Activated CD4-positive, alpha-beta T cell treated with anti-CD3 and anti-CD28 coated beads for 4 hours (primary cell): Measurements from ENCODE around the gene RAB26.

ENCODE experiments used
- DNase-seq, 2 donors: peaks; one replicate each; pipeline ENCODE4 v3.0.0-alpha.2; 2020

The RAB26 gene

GRCh38 chr16:2163211-2163881 is 14.9 kb downstream of the RAB26 start:
- no peak for DNase-seq

DNA sequence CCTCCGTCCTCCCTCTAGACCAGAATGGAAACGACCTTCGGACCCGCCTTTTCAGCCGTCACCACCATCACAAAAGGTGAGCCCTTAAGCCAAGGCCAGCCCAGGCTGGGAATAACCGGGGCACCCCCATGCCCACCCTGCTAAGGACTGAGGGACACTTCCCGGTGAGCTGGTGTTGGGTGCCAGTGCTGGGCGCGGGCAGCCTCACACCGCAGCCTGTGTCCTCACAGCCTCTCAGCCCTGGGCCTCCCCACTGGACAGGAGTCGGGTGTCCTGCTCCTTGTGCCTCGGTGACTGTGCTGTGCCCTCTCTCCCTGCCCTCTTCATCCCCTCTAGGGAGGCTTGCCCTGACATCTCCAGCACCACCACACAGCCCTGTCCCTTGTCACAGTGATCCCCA is 17.4 kb downstream of the RAB26 start:
- no peak for DNase-seq

DNA sequence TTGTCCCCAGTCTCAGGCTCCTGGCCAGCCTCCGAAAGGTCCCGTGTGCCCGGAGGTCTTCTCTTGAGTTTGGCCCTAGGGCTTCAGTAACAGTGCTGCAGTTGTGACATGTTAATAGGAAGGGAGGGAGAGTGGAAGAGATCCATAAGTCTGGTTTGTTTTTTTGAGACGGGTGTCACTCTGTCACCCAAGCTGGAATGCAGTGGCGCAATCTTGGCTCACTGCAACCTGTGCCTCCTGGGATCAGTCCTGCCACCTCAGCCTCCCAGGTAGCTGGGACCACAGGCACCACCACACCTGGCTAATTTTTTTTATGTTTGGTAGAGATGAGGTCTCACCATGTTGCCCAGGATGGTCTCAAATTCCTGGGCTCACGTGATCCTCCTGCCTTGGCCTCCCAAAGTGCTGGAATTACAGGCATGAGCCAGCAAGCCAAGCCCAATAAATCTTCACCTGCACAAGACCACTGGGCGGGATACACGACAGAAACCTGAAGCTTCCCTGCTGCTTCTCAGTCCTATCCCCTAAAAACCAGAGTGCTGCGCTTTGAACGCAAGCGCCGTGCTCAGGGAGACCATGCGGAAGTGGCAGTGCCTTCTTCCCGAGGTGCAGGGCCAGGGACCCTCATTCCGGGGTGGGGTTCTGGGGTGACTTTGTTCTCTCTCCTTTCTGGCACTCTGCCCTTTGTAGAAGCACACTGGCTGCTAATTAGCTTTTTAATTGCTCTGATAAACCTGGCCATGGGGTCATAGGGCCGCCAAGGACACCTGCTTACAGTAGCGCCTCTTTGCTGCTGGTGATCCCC is 18.0 kb downstream of the RAB26 start:
- DNase-seq, result no peak

DNA sequence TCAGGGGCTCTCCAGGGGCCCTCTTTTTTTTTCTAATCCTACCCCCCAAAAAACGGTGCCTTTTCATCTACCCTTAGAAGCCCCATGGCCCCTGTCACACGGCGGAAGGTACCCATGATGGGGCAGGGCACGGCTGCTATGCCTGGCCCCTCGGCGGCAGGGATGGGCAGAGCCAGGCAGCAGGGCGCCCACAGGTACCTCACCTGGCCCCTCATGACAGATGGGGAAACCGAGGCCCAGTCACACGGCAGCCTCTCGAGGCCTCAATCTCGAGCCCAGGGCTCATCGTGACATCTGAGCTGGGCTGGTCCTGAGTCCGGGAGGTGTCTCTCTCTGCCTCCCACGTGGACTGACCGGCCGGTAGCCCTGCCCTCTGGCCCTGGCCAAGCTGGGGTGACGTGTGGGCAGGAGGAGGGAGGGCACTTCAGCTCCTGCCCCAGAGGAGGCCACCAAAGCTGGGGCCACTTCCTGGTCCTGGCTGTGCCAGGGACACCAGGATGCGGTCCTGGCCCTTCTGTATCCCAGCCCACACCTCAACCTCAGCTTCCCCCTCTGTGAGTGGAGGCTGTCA is 18.7 kb downstream of the RAB26 start:
- no peak for DNase-seq

- DNase-seq, result no peak
These were observed 21.7 kb downstream of the RAB26 start for GRCh38 chr16:2170080-2170479.

DNA sequence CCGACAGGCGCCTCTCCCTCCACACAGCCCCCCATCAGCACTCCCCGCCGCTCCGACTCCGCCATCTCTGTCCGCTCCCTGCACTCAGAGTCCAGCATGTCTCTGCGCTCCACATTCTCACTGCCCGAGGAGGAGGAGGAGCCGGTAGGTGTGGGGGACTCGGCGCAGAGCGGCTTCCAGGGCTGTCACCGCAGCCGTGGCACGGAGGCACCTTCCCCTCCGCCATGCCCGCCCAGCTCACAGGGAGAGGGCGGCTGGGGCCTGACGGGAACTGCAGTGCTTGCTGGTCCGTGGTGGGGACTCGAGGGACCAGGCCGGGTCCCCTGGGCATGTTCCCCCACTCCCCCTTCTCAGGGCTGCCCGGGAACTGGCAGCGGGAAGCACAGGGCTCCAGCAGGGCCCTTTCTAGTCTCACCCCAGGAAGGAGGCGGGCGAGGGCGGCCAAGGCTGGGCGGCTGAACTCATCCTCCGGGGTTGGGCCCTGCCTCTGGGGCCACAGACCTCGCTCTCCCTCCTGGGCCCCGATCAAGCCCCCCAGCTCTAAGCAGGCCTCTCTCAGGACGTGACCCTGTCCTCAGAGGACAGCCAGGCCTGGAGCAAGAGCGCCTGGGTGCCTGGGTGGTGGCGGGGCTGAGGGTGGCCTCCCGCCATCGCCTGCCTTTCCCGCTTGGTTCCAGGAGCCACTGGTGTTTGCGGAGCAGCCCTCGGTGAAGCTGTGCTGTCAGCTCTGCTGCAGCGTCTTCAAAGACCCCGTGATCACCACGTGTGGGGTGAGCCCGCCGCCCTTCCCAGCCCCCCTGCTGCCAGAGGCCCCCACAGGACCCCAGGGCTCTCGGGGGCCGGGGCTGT is 22.4 kb downstream of the RAB26 start:
- DNase-seq, result no peak

GRCh38 chr16:2171601-2172178 is 23.3 kb downstream of the RAB26 start:
- no peak for DNase-seq

- DNase-seq, result no peak
These were observed 24.4 kb downstream of the RAB26 start for GRCh38 chr16:2172688-2173335.

GRCh38 chr16:2173366-2173765 is 24.9 kb downstream of the RAB26 start:
- DNase-seq, result no peak

- DNase-seq, result no peak
These were observed 25.5 kb downstream of the RAB26 start for GRCh38 chr16:2173916-2174315.

GRCh38 chr16:2174396-2175131 is 26.1 kb downstream of the RAB26 start:
- no peak for DNase-seq

GRCh38 chr16:2175454-2175853 is 27.0 kb downstream of the RAB26 start:
- no peak for DNase-seq

GRCh38 chr16:2176047-2176446 is 27.6 kb downstream of the RAB26 start:
- no peak for DNase-seq

GRCh38 chr16:2177101-2177500 is 28.7 kb downstream of the RAB26 start:
- no peak for DNase-seq

DNA sequence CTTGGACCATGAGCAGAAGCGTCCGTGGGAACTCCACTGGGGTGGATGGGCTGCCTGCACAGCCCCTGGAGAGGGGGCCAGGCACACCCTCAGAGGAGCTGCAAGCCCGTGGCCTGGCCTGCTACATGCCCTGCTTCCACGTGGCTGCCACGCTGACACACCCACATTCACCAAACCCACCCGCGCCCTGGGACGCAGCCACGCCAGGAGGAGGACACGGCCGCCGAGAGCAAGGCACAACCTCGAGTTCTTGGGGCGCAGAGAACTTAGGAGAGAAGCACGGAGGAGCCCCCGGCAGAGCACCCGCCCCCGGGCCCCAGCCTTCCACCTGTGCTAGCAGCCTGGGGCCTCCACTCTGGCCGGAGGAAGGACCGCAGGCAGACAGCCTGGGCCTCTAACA is 29.1 kb downstream of the RAB26 start:
- no peak for DNase-seq

DNA sequence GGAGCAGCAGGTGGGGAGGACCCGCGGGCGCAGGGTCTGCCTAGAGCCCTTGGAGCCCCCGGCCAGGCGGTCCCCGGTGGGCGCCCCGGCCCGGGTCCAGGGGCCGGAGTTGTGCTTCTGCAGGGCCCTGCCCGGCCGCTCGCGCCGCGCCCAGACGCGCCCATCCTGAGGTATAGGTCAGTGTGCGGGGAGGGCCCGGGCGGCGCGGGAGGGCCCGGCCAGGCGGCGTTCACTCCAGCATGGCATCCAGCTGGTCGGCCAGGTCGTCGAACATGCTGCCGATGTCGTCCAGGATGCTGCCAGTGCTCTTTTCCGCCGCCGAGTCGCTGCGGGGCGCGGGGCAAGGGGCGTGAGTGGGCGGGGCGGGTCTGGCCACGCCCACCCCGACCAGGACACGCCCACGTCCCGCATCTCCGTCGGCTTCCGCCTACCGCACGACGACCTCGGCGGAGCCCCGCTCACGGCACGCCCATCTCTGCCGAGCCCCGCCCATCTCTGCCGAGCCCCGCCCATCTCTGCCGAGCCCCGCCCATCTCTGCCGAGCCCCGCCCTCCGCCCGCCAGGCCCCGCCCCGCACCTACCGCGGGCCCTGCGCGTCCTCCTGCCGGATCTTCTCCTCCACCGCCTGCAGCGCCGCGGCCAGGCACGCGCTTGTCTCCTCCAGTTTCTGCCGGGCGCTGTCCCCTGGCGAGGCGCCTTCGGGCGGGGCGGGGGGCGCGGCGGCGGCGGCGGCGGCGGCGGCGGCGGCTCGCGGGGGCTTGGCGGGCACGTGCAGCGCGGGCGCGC is 30.1 kb downstream of the RAB26 start:
- peak in 1 of 2 donors; percentile 17 for DNase-seq

- no peak for DNase-seq
These were observed 30.7 kb downstream of the RAB26 start for GRCh38 chr16:2179107-2179501.

GRCh38 chr16:2179576-2179975 is 31.2 kb downstream of the RAB26 start:
- DNase-seq, result no peak

- DNase-seq, result no peak
These were observed 32.0 kb downstream of the RAB26 start for GRCh38 chr16:2180461-2180860.
